Peyer's patch (tissue), 4 donors: ENCODE measurements around the gene INPP4A. TPM values are rescaled to one million over a fixed set of nuclear protein-coding genes. Genes with fewer than 3 reads are reported as not detected.

Experiments used
- DNase-seq, 3 donors: peaks; one replicate each; pipeline ENCODE4 v3.0.0-alpha.2; 2017 to 2019
- H3K27ac ChIP-seq, 4 donors: fragments of 200-600 bp; sonication (generic); one replicate each; pipeline ENCODE4 v1.5.1; 2016 to 2019
- H3K27me3 ChIP-seq, 2 donors: fragments of 200-600 bp; sonication (generic); one replicate each; pipeline ENCODE4 v1.5.1; 2019
- H3K36me3 ChIP-seq, 3 donors: fragments of 200-600 bp; sonication (generic); one replicate each; pipeline ENCODE4 v1.5.1; 2016 to 2019
- H3K4me1 ChIP-seq, 4 donors: fragments of 200-600 bp; sonication (generic); one replicate each; pipeline ENCODE4 v1.5.1; 2016 to 2019
- H3K4me3 ChIP-seq, 4 donors: fragments of 200-600 bp; sonication (generic); 1 replicate in 3 of 4; 2 replicates in 1 of 4; pipeline ENCODE4 v1.5.1; 2016 to 2019; ENCODE audit warnings: mild to moderate bottlenecking in 1 of 4
- H3K9me3 ChIP-seq, 4 donors: fragments of 200-600 bp; sonication (generic); one replicate each; pipeline ENCODE4 v1.5.1; 2016 to 2019; ENCODE audit warnings: mild to moderate bottlenecking in 1 of 4
- CTCF ChIP-seq, 6 experiments: fragments of 450-650 bp in 4 of 6; fragments of 200-600 bp in 2 of 6; sonication (generic) in 1 of 6; IDR thresholded peaks; one replicate each; pipeline ENCODE4 v1.5.1; 2017 to 2019; ENCODE audit warnings: antibody characterized with exemption in 6 of 6, mild to moderate bottlenecking in 3 of 6, moderate library complexity in 1 of 6
- POLR2A ChIP-seq, 2 donors: fragments of 450-650 bp; IDR thresholded peaks; one replicate each; pipeline ENCODE4 v1.5.1; 2017; ENCODE audit warnings: antibody characterized with exemption in 2 of 2, mild to moderate bottlenecking in 2 of 2, moderate library complexity in 2 of 2
- total RNA-seq, 4 donors: library from RNA; depleted of rRNA; stranded (reverse); fragments of >200 nt; gene quantifications; one replicate each; pipeline ENCODE4 v1.1.0, GENCODE V29; 2016

Gene INPP4A
- total RNA-seq, 4 donors from 2014 or later = 15.6 to 78.4 (median 27.4) TPM

- DNase-seq = peak in 1 of 3 donors; percentile 36
- peaks cover 0 to 17% (median 5%) of the 10 kb centered on the region in 4 donors for H3K4me1 ChIP-seq
- no peaks in the 10 kb centered on the region for H3K9me3 ChIP-seq
- no peak overlapping the region for H3K27ac ChIP-seq
- H3K36me3 ChIP-seq = no peaks in the 10 kb centered on the region
- no peak for TF ChIP-seq POLR2A (IDR thresholded peaks at IDR 0.05)
- no peak overlapping the region for H3K4me3 ChIP-seq
- H3K27me3 ChIP-seq = no peaks in the 10 kb centered on the region
Measured at GRCh38 chr2:98485453-98485755, 40.7 kb downstream of the INPP4A start.

DNA sequence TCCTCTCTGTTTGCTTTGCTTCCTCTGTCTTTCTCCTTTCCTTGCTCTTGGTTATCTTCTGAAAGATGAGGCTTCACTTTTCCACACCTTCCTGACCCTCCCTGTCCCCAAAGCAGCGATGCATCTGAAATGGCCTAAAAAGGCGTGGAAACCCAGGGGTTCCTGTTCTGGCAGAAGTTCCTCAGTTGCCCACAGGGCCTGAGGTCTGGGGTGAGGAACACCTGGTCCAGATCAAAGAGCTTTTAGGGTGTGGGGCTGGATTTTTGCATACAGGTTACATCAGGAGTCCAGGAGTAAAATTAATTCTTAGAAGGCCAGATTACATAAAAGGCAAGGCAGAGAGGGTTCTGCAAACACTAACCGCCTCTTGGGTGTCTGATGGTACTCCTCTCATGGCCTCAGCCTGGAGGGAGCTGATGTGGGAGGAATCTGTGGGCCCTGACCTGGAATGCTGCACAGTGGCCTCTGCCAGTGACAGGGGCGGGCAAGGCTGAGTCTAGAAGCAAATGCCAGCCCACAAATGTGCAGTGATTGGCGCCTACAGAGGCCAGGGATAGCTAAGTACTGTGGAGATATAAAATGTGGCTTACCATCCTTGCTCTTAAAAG, 41.8 kb downstream of the INPP4A start:
- H3K27ac ChIP-seq = no peak overlapping the region
- H3K4me1 ChIP-seq = peaks cover 0 to 13% (median 5%) of the 10 kb centered on the region in 4 donors
- DNase-seq = peak in 1 of 3 donors; percentile 44
- H3K36me3 ChIP-seq = no peaks in the 10 kb centered on the region
- TF ChIP-seq POLR2A (IDR thresholded peaks at IDR 0.05) = no peak
- TF ChIP-seq CTCF (IDR thresholded peaks at IDR 0.05) = no peak
- no peaks in the 10 kb centered on the region for H3K9me3 ChIP-seq
- no peaks in the 10 kb centered on the region for H3K27me3 ChIP-seq
- H3K4me3 ChIP-seq = no peak overlapping the region

- no peaks in the 10 kb centered on the region for H3K27me3 ChIP-seq
- no peaks in the 10 kb centered on the region for H3K9me3 ChIP-seq
- peak overlapping the region in 1 of 4 donors; percentile 53 for H3K27ac ChIP-seq
- TF ChIP-seq CTCF (IDR thresholded peaks at IDR 0.05) (no peak), POLR2A (IDR thresholded peaks at IDR 0.05) (no peak)
- no peaks in the 10 kb centered on the region for H3K36me3 ChIP-seq
- DNase-seq = peak in 1 of 3 donors; percentile 18
- no peak overlapping the region for H3K4me3 ChIP-seq
- H3K4me1 ChIP-seq = peaks cover 0 to 13% (median 5%) of the 10 kb centered on the region in 4 donors
Measured at GRCh38 chr2:98487101-98487805, 42.6 kb downstream of the INPP4A start.

DNA sequence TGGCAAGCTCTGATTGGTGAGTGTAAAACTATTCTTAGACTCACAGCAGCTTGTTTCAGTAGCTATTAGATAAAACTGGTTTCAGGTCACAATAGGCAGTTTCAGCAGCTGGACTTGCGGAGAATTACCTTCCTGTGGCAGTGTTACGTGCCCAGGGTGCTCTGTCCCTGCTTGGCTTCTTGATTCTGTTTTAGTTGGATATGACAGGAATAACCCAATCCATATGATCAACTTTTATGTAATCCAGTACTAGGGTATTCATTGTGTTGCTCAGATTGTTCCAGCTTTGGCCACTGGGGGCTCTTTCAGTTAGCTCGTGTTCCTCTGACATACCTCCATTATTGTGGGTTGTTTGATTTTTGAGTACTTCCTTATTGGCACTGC, 43.1 kb downstream of the INPP4A start:
- H3K9me3 ChIP-seq = no peaks in the 10 kb centered on the region
- H3K4me3 ChIP-seq = no peak overlapping the region
- no peaks in the 10 kb centered on the region for H3K36me3 ChIP-seq
- TF ChIP-seq CTCF (IDR thresholded peaks at IDR 0.05) (peak; percentile 24 to 64 (median 58)), POLR2A (IDR thresholded peaks at IDR 0.05) (no peak)
- H3K27ac ChIP-seq = peak overlapping the region in 1 of 4 donors; percentile 53
- peak in 2 of 3 donors; percentile 59 to 71 for DNase-seq
- no peaks in the 10 kb centered on the region for H3K27me3 ChIP-seq
- peaks cover 0 to 13% (median 5%) of the 10 kb centered on the region in 4 donors for H3K4me1 ChIP-seq

- peak overlapping the region in 1 of 4 donors; percentile 53 for H3K27ac ChIP-seq
- TF ChIP-seq POLR2A (IDR thresholded peaks at IDR 0.05) = no peak
- no peak for TF ChIP-seq CTCF (IDR thresholded peaks at IDR 0.05)
- peak in 1 of 3 donors; percentile 33 for DNase-seq
Measured at GRCh38 chr2:98488252-98488651, 43.6 kb downstream of the INPP4A start.

GRCh38 chr2:98489486-98489885, 44.8 kb downstream of the INPP4A start:
- no peak for DNase-seq
- H3K4me3 ChIP-seq = no peak overlapping the region
- no peaks in the 10 kb centered on the region for H3K9me3 ChIP-seq
- no peaks in the 10 kb centered on the region for H3K27me3 ChIP-seq
- no peaks in the 10 kb centered on the region for H3K4me1 ChIP-seq
- no peaks in the 10 kb centered on the region for H3K36me3 ChIP-seq
- peak overlapping the region in 2 of 4 donors; percentile 2 to 53 for H3K27ac ChIP-seq
- no peak for TF ChIP-seq CTCF (IDR thresholded peaks at IDR 0.05)
- TF ChIP-seq POLR2A (IDR thresholded peaks at IDR 0.05) = no peak

More at GRCh38 chr2:98488252-98488651, 43.6 kb downstream of the INPP4A start:
- H3K27me3 ChIP-seq = no peaks in the 10 kb centered on the region
- peaks cover 0 to 12% (median 3%) of the 10 kb centered on the region in 4 donors for H3K4me1 ChIP-seq
- H3K9me3 ChIP-seq = no peaks in the 10 kb centered on the region
- no peaks in the 10 kb centered on the region for H3K36me3 ChIP-seq
- no peak overlapping the region for H3K4me3 ChIP-seq
